Transverse colon (tissue), 4 donors: ENCODE data around the gene IL1RAPL1. TPM values are rescaled to one million over a fixed set of nuclear protein-coding genes. Genes with fewer than 3 reads are reported as not detected.

Experiments
- DNase-seq: peaks from one replicate; pipeline ENCODE4 v3.0.0-alpha.2; 2019
- H3K27ac ChIP-seq, 4 donors: fragments of 200-600 bp; sonication (generic); 2 replicates each; pipeline ENCODE4 v1.5.1; 2016 to 2018; ENCODE audit warnings: inconsistent platforms in 4 of 4
- H3K27me3 ChIP-seq: fragments of 200-600 bp; sonication (generic); 2 replicates; pipeline ENCODE4 v1.5.1; 2017; ENCODE audit warnings: inconsistent platforms
- H3K36me3 ChIP-seq, 4 donors: fragments of 200-600 bp; sonication (generic); 2 replicates each; pipeline ENCODE4 v1.5.1; 2017 to 2019; ENCODE audit warnings: inconsistent platforms in 4 of 4
- H3K4me1 ChIP-seq, 4 donors: fragments of 200-600 bp; sonication (generic); 2 replicates each; pipeline ENCODE4 v1.5.1; 2017 to 2020; ENCODE audit warnings: inconsistent platforms in 4 of 4
- H3K4me3 ChIP-seq, 4 donors: fragments of 200-600 bp; sonication (generic); 1 replicate in 1 of 4; 2 replicates in 3 of 4; pipeline versions ENCODE4 v1.5.1 to v1.6.1; 2017 to 2019; ENCODE audit warnings: inconsistent platforms in 4 of 4
- H3K9me3 ChIP-seq, 2 donors: fragments of 200-600 bp; sonication (generic); 2 replicates each; pipeline ENCODE4 v1.5.1; 2017 to 2019; ENCODE audit warnings: inconsistent platforms in 2 of 2
- EP300 ChIP-seq: sonication (generic); formaldehyde crosslinking; IDR thresholded peaks from one replicate; pipeline ENCODE4 v1.6.1; 2017; ENCODE audit warnings: antibody characterized with exemption, low read depth
- POLR2A ChIP-seq: fragments of 450-650 bp; IDR thresholded peaks from one replicate; pipeline ENCODE4 v1.6.1; 2016; ENCODE audit warnings: antibody characterized with exemption, mild to moderate bottlenecking, moderate library complexity
- POLR2AphosphoS5 ChIP-seq, 3 donors: sonication (generic); formaldehyde crosslinking; IDR thresholded peaks; one replicate each; pipeline ENCODE4 v1.6.1; 2016; ENCODE audit warnings: antibody characterized with exemption in 3 of 3
- WGBS, 2 donors: methylation state at CpG; one replicate each; pipeline ENCODE4 v1.1.5; 2018; ENCODE audit warnings: low coverage in 1 of 2; 5-methylcytosine and 5-hydroxymethylcytosine counted together
- in situ Hi-C, 4 donors: fragments of 200-750 bp; cut with MboI; loops; one replicate each; pipeline versions ENCODE4 v1.15.0 to v1.15.1; 2017; ENCODE audit warnings: low sequenced_read_pairs in 3 of 4, low pct_ligation_motif_present in 1 of 4, low pct_unique_long_range_greater_than_20kb in 1 of 4
- intact Hi-C: fragments of 100-400 bp; cut with DNase I; formaldehyde crosslinking; loops from one replicate; pipeline ENCODE4 v1.15.1; 2023; ENCODE audit warnings: low total_unique reads
- total RNA-seq, 4 donors: library from RNA; depleted of rRNA; stranded (reverse); fragments of >200 nt; gene quantifications; one replicate each; pipeline ENCODE4 v1.1.0, GENCODE V29; 2016
- TF ChIP-seq, protein P1 (sequence below), 5 experiments: fragments of 200-600 bp in 3 of 5; fragments of 450-650 bp in 2 of 5; sonication (generic) in 3 of 5; IDR thresholded peaks; 1 replicate in 2 of 5; 2 replicates in 3 of 5; pipeline ENCODE4 v1.5.1; 2016 to 2017; ENCODE audit warnings: antibody characterized with exemption in 5 of 5, inconsistent platforms in 3 of 5, mild to moderate bottlenecking in 2 of 5, moderate library complexity in 1 of 5

IL1RAPL1 gene
- total RNA-seq, 4 donors from 2014 or later, result 0.14 to 0.32 (median 0.20) TPM; not detected in 1

GRCh38 chrX:28649541-28649940 lies 62.3 kb downstream of the IL1RAPL1 start:
- in situ Hi-C loops (no loop called here), intact Hi-C loops (no loop called here)
- no peaks in the 10 kb centered on the region for H3K27me3 ChIP-seq
- 67% methylated on average over 3 of the region's 3 CpGs; no CpG with 5 or more reads in 1 of the 2 donors for WGBS, 2 donors
- H3K27ac ChIP-seq, result no peak overlapping the region
- DNase-seq, result no peak
- H3K9me3 ChIP-seq, result no peaks in the 10 kb centered on the region
- TF ChIP-seq POLR2A (no peak), EP300 (no peak), POLR2AphosphoS5 (IDR thresholded peaks at IDR 0.05) (no peak)
- TF ChIP-seq, protein P1, sequence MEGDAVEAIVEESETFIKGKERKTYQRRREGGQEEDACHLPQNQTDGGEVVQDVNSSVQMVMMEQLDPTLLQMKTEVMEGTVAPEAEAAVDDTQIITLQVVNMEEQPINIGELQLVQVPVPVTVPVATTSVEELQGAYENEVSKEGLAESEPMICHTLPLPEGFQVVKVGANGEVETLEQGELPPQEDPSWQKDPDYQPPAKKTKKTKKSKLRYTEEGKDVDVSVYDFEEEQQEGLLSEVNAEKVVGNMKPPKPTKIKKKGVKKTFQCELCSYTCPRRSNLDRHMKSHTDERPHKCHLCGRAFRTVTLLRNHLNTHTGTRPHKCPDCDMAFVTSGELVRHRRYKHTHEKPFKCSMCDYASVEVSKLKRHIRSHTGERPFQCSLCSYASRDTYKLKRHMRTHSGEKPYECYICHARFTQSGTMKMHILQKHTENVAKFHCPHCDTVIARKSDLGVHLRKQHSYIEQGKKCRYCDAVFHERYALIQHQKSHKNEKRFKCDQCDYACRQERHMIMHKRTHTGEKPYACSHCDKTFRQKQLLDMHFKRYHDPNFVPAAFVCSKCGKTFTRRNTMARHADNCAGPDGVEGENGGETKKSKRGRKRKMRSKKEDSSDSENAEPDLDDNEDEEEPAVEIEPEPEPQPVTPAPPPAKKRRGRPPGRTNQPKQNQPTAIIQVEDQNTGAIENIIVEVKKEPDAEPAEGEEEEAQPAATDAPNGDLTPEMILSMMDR (IDR thresholded peaks at IDR 0.05), result no peak
- no peaks in the 10 kb centered on the region for H3K4me1 ChIP-seq
- no peak overlapping the region for H3K4me3 ChIP-seq
- H3K36me3 ChIP-seq, result no peaks in the 10 kb centered on the region

GRCh38 chrX:28651186-28651585 lies 63.9 kb downstream of the IL1RAPL1 start:
- no peaks in the 10 kb centered on the region for H3K9me3 ChIP-seq
- 15 to 25% methylated on average over 1 of the region's 1 CpG for WGBS, 2 donors
- intact Hi-C loops (loop anchor here (5.0 kb wide), 1 partner anchor 281 kb away; no protein-coding TSS in a partner anchor), in situ Hi-C loops (no loop called here)
- no peaks in the 10 kb centered on the region for H3K27me3 ChIP-seq
- no peak for TF ChIP-seq EP300
- TF ChIP-seq, protein P1 (IDR thresholded peaks at IDR 0.05), result no peak
- no peak for TF ChIP-seq POLR2AphosphoS5 (IDR thresholded peaks at IDR 0.05)
- no peak for TF ChIP-seq POLR2A
- no peaks in the 10 kb centered on the region for H3K4me1 ChIP-seq
- H3K4me3 ChIP-seq, result no peak overlapping the region
- H3K27ac ChIP-seq, result no peak overlapping the region
- H3K36me3 ChIP-seq, result no peaks in the 10 kb centered on the region
- no peak for DNase-seq

GRCh38 chrX:28659269-28659668 lies 72.0 kb downstream of the IL1RAPL1 start:
- in situ Hi-C loops, result no loop called here
- Histone ChIP-seq H3K27me3 (no peaks in the 10 kb centered on the region), H3K27ac (no peak overlapping the region), H3K4me3 (no peak overlapping the region), H3K36me3 (no peaks in the 10 kb centered on the region), H3K9me3 (no peaks in the 10 kb centered on the region), H3K4me1 (no peaks in the 10 kb centered on the region)
- no peak for DNase-seq
- intact Hi-C loops, result no loop called here
- WGBS, 2 donors, result 88% methylated on average over 23 of the region's 23 CpGs; no CpG with 5 or more reads in 1 of the 2 donors
- TF ChIP-seq POLR2A, result no peak
- TF ChIP-seq, protein P1 (IDR thresholded peaks at IDR 0.05), result peak in 1 of 5 experiments; percentile 8

GRCh38 chrX:28665778-28666177 lies 78.5 kb downstream of the IL1RAPL1 start:
- Histone ChIP-seq H3K27me3 (no peaks in the 10 kb centered on the region), H3K27ac (no peak overlapping the region), H3K36me3 (no peaks in the 10 kb centered on the region), H3K4me1 (no peaks in the 10 kb centered on the region), H3K4me3 (no peak overlapping the region), H3K9me3 (no peaks in the 10 kb centered on the region)
- in situ Hi-C loops (no loop called here), intact Hi-C loops (no loop called here)
- TF ChIP-seq EP300 (no peak), POLR2A (no peak), POLR2AphosphoS5 (IDR thresholded peaks at IDR 0.05) (no peak)
- TF ChIP-seq, protein P1 (IDR thresholded peaks at IDR 0.05), result no peak
- no peak for DNase-seq
- 86% methylated on average over 10 of the region's 10 CpGs; no CpG with 5 or more reads in 1 of the 2 donors for WGBS, 2 donors
